ENCODE measurements around the gene ENAH.

DNA sequence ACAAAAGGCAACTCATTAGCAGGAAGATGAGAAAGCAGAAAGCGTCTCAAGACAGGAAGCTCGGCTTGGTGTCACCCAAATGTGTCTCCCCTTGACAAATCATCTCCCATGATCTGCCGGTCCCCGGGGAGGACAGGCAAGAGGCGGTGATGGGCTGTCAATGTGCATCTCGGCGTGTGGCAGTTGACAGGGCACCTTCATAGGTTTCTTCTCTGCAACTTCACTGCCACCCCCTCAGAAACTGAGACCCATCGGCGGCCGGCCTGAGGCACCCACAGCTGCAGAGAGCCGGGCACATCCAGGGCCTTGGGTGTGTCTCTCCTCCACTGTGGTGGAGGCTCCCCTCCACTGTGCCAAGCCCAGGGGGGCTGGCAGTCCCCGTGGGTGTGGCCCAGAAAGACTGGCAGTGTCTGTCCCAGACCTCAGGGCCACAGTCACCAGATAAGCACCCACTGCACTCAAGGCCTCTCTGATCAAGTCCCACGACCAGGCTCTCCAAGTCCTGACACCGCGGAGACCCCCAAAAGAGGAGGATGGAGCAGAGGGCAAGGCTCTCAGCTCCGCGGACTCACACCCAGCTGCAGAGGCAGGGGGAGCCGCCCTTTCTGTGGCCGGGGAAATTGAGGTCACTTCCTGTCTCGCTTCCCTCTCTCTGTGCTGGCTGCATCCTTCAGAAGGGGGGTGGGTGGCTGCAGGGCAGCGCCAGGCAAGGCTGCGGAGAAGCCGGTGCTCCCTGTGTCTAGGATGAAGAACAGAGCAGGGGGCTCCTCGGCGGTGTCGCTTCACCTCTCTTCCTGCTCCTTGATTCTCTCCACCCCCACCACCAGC lies 185.5 kb downstream of the ENAH start:
- TF ChIP-seq, protein P1, sequence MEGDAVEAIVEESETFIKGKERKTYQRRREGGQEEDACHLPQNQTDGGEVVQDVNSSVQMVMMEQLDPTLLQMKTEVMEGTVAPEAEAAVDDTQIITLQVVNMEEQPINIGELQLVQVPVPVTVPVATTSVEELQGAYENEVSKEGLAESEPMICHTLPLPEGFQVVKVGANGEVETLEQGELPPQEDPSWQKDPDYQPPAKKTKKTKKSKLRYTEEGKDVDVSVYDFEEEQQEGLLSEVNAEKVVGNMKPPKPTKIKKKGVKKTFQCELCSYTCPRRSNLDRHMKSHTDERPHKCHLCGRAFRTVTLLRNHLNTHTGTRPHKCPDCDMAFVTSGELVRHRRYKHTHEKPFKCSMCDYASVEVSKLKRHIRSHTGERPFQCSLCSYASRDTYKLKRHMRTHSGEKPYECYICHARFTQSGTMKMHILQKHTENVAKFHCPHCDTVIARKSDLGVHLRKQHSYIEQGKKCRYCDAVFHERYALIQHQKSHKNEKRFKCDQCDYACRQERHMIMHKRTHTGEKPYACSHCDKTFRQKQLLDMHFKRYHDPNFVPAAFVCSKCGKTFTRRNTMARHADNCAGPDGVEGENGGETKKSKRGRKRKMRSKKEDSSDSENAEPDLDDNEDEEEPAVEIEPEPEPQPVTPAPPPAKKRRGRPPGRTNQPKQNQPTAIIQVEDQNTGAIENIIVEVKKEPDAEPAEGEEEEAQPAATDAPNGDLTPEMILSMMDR (IDR thresholded peaks at IDR 0.05) = no peak
- TF ChIP-seq EZH2 (IDR thresholded peaks at IDR 0.05; ENCODE audit: borderline replicate concordance, insufficient read depth, low read depth, low read length, poor library complexity, severe bottlenecking) = no peak

All from B cell (primary cell).